Gastrocnemius medialis (tissue), 4 donors: Measurements from ENCODE around the gene ADCY4.

Experiments used
- POLR2A ChIP-seq, 2 donors: fragments of 450-650 bp; IDR thresholded peaks; one replicate each; pipeline ENCODE4 v1.6.1; 2017; ENCODE audit warnings: antibody characterized with exemption in 2 of 2, mild to moderate bottlenecking in 2 of 2, moderate library complexity in 2 of 2
- TF ChIP-seq, protein P1 (sequence below), 5 experiments: fragments of 450-650 bp in 3 of 5; fragments of 200-600 bp in 2 of 5; sonication (generic) in 2 of 5; IDR thresholded peaks in 4 of 5; conservative IDR thresholded peaks in 1 of 5; 1 replicate in 4 of 5; 2 replicates in 1 of 5; pipeline ENCODE4 v1.5.1; 2016 to 2019; ENCODE audit warnings: antibody characterized with exemption in 5 of 5, mild to moderate bottlenecking in 3 of 5, moderate library complexity in 3 of 5

DNA sequence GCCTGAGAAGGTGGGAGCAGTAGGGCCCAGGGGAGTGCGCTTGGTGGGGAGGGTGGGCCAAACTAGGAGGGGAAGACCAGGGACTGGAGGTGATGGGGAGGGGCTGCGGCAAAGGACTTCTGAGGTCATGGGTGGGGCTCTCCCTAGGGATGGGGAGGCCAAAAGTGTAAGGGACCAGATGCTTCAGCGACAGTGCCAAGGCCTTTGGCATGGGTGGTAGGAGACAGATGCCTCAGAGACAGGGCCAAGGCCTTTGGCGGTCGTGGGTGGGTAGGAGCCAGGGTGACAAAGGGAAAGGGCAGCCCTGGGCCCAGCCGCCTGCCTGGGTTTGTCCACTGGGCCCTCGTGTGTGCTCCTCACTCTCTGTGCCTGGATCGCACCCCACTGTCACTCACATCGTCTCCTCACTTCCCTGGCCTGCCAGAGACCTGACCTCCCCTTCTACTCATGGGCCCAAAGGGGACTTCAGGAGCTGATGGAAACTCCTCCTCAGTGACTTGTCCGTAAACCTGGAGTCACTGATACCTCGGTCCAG, 50.3 kb downstream of the ADCY4 start:
- TF ChIP-seq, protein P1, sequence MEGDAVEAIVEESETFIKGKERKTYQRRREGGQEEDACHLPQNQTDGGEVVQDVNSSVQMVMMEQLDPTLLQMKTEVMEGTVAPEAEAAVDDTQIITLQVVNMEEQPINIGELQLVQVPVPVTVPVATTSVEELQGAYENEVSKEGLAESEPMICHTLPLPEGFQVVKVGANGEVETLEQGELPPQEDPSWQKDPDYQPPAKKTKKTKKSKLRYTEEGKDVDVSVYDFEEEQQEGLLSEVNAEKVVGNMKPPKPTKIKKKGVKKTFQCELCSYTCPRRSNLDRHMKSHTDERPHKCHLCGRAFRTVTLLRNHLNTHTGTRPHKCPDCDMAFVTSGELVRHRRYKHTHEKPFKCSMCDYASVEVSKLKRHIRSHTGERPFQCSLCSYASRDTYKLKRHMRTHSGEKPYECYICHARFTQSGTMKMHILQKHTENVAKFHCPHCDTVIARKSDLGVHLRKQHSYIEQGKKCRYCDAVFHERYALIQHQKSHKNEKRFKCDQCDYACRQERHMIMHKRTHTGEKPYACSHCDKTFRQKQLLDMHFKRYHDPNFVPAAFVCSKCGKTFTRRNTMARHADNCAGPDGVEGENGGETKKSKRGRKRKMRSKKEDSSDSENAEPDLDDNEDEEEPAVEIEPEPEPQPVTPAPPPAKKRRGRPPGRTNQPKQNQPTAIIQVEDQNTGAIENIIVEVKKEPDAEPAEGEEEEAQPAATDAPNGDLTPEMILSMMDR (IDR thresholded peaks at IDR 0.05 in 4 of 5, conservative IDR thresholded peaks at IDR 0.05 in 1 of 5) = no peak
- no peak for TF ChIP-seq POLR2A (IDR thresholded peaks at IDR 0.05)
